Thoracic aorta (tissue), 2 donors: ENCODE results near the gene PPP1R3A. TPM values are rescaled to one million over a fixed set of nuclear protein-coding genes. Genes with fewer than 3 reads are reported as not detected.

Source experiments
- ATAC-seq: fragments of 150-250 bp; one replicate; pipeline ENCODE4 v1.8.0; 2017; ENCODE audit warnings: low read depth; ENCODE audit not compliant: insufficient number of reproducible peaks, low FRiP score
- DNase-seq: peaks from one replicate; pipeline ENCODE4 v3.0.0-alpha.2; 2020; ENCODE audit warnings: low spot score
- H3K27ac ChIP-seq, 2 donors: fragments of 200-600 bp; sonication (generic); 1 replicate in 1 of 2; 2 replicates in 1 of 2; pipeline ENCODE4 v1.5.1; 2016; ENCODE audit warnings: mild to moderate bottlenecking in 2 of 2, moderate library complexity in 2 of 2
- H3K27me3 ChIP-seq: fragments of 200-600 bp; sonication (generic); replicated peaks from 2 replicates; pipeline ENCODE4 v1.6.0; 2016; ENCODE audit warnings: mild to moderate bottlenecking; ENCODE audit not compliant: insufficient read depth
- H3K36me3 ChIP-seq: fragments of 200-600 bp; sonication (generic); one replicate; pipeline ENCODE4 v1.5.1; 2016
- H3K4me1 ChIP-seq, 2 donors: fragments of 200-600 bp; sonication (generic); 1 replicate in 1 of 2; 2 replicates in 1 of 2; pipeline versions ENCODE4 v1.5.1 to v1.6.0; 2016; ENCODE audit warnings: low read depth in 2 of 2, mild to moderate bottlenecking in 1 of 2; ENCODE audit not compliant: control insufficient read depth in 1 of 2
- H3K4me3 ChIP-seq: fragments of 200-600 bp; sonication (generic); 2 replicates; pipeline ENCODE4 v1.5.1; 2016; ENCODE audit warnings: mild to moderate bottlenecking
- H3K9me3 ChIP-seq: fragments of 200-600 bp; sonication (generic); 2 replicates; pipeline ENCODE4 v1.5.1; 2016
- CTCF ChIP-seq: fragments of 200-600 bp; sonication (generic); IDR thresholded peaks from one replicate; pipeline ENCODE4 v1.5.1; 2019; ENCODE audit warnings: antibody characterized with exemption
- total RNA-seq, 2 donors: library from RNA; depleted of rRNA; stranded (reverse); fragments of >200 nt; gene quantifications; one replicate each; pipeline versions ENCODE4 v1.1.0 to v1.2.3, GENCODE V29; 2016

Gene PPP1R3A
- total RNA-seq, 2 donors from 2014 or later, result 0.35 TPM; not detected in 1

- H3K27me3 ChIP-seq, result no peaks in the 10 kb centered on the region
- H3K27ac ChIP-seq, result no peak overlapping the region
- no peaks in the 10 kb centered on the region for H3K9me3 ChIP-seq
- no peak for DNase-seq
- TF ChIP-seq CTCF, result no peak
- no peak overlapping the region for H3K4me3 ChIP-seq
- no peaks in the 10 kb centered on the region for H3K36me3 ChIP-seq
- no peaks in the 10 kb centered on the region for H3K4me1 ChIP-seq
- ATAC-seq, result no peak
These were observed 45.2 kb downstream of the PPP1R3A start for GRCh38 chr7:113873554-113874151.

- Histone ChIP-seq H3K27me3 (no peaks in the 10 kb centered on the region), H3K36me3 (no peaks in the 10 kb centered on the region), H3K9me3 (no peaks in the 10 kb centered on the region), H3K4me3 (no peak overlapping the region), H3K27ac (no peak overlapping the region), H3K4me1 (no peaks in the 10 kb centered on the region)
- TF ChIP-seq CTCF, result no peak
- ATAC-seq (no peak), DNase-seq (no peak)
These were observed 45.8 kb downstream of the PPP1R3A start for GRCh38 chr7:113872981-113873380.

- no peaks in the 10 kb centered on the region for H3K36me3 ChIP-seq
- H3K4me1 ChIP-seq, result no peaks in the 10 kb centered on the region
- no peak for DNase-seq
These were observed 51.5 kb downstream of the PPP1R3A start for GRCh38 chr7:113867325-113867724.

GRCh38 chr7:113856010-113856409, 62.8 kb downstream of the PPP1R3A start:
- DNase-seq (no peak), ATAC-seq (no peak)
- Histone ChIP-seq H3K36me3 (no peaks in the 10 kb centered on the region), H3K4me1 (no peaks in the 10 kb centered on the region), H3K27me3 (no peaks in the 10 kb centered on the region), H3K9me3 (no peaks in the 10 kb centered on the region), H3K27ac (no peak overlapping the region), H3K4me3 (no peak overlapping the region)
- no peak for TF ChIP-seq CTCF

More at GRCh38 chr7:113867325-113867724, 51.5 kb downstream of the PPP1R3A start:
- no peak overlapping the region for H3K4me3 ChIP-seq
- no peak for ATAC-seq
- no peak overlapping the region for H3K27ac ChIP-seq
- no peaks in the 10 kb centered on the region for H3K27me3 ChIP-seq
- H3K9me3 ChIP-seq, result no peaks in the 10 kb centered on the region
- no peak for TF ChIP-seq CTCF

- H3K9me3 ChIP-seq, result no peaks in the 10 kb centered on the region
- DNase-seq, result no peak
- no peak overlapping the region for H3K4me3 ChIP-seq
- H3K36me3 ChIP-seq, result no peaks in the 10 kb centered on the region
- H3K27ac ChIP-seq, result no peak overlapping the region
- H3K4me1 ChIP-seq, result no peaks in the 10 kb centered on the region
- ATAC-seq, result no peak
- H3K27me3 ChIP-seq, result no peaks in the 10 kb centered on the region
- no peak for TF ChIP-seq CTCF
These were observed 77.9 kb downstream of the PPP1R3A start for GRCh38 chr7:113840954-113841353.
